Panc1 (cell line): ENCODE measurements around the gene CBX2.

ENCODE experiments used
- CTCF ChIP-seq: fragments of 450-650 bp; IDR thresholded peaks from 2 replicates; pipeline ENCODE4 v1.5.1; 2017; ENCODE audit warnings: mild to moderate bottlenecking
- POLR2AphosphoS5 ChIP-seq: IDR thresholded peaks from 2 replicates; pipeline ENCODE4 v1.6.1; 2012; ENCODE audit warnings: mild to moderate bottlenecking, low read depth, low read length, moderate library complexity
- REST ChIP-seq, 2 experiments: IDR thresholded peaks; 2 replicates each; pipeline ENCODE4 v1.6.1; 2011 to 2012; ENCODE audit warnings: low read depth in 2 of 2, control low read depth in 1 of 2, low read length in 1 of 2, mild to moderate bottlenecking in 1 of 2, moderate library complexity in 1 of 2; ENCODE audit not compliant: insufficient read depth in 1 of 2

- TF ChIP-seq CTCF (no peak), POLR2AphosphoS5 (no peak), REST (IDR thresholded peaks at IDR 0.05; ENCODE audit: insufficient read depth in 1 of 2, low read depth in 2 of 2, low read length in 1 of 2) (no peak)
These were observed 41.8 kb downstream of the CBX2 start for GRCh38 chr17:79819534-79820276.
